ENCODE results near the gene CSNK1G2. TPM values are rescaled to one million over a fixed set of nuclear protein-coding genes. Genes with fewer than 3 reads are reported as not detected.

Gene CSNK1G2
- total and polyA plus RNA-seq, 2 of the 13 experiments (the other 11 are each of a cell fraction or from before 2014, with no cell fraction given) = 53.8 to 72.5 TPM

- TF ChIP-seq, protein P1, sequence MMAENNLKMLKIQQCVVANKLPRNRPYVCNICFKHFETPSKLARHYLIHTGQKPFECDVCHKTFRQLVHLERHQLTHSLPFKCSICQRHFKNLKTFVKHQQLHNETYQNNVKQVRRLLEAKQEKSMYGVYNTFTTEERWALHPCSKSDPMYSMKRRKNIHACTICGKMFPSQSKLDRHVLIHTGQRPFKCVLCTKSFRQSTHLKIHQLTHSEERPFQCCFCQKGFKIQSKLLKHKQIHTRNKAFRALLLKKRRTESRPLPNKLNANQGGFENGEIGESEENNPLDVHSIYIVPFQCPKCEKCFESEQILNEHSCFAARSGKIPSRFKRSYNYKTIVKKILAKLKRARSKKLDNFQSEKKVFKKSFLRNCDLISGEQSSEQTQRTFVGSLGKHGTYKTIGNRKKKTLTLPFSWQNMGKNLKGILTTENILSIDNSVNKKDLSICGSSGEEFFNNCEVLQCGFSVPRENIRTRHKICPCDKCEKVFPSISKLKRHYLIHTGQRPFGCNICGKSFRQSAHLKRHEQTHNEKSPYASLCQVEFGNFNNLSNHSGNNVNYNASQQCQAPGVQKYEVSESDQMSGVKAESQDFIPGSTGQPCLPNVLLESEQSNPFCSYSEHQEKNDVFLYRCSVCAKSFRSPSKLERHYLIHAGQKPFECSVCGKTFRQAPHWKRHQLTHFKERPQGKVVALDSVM (CRISPR knock-in tag; IDR thresholded peaks at IDR 0.05) = no peak
Observed at GRCh38 chr19:1981253-1981652, 40.3 kb downstream of the CSNK1G2 start (continued).

DNA sequence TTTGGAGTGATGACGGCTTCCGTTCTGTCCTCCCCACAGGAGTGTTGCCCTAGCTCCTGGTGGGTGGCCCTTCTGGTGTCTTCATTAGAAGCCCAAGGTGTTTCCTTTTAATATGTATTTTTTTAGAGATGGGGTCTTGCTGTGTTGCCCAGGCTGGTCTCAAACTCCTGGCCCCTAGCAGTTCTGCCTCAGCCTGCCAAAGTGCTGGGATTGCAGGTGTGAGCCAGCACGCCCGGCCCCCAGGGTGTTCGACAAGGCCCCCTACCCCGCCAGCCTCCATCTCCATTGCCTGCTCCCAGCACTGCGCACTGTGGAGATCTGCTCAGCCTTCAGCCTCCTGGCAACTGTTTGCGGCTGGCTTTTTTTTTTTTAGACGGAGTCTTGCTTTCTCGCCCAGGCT is 43.4 kb downstream of the CSNK1G2 start:
- ChIA-PET POLR2A (no interaction called here), CTCF (ENCODE audit: low intra/inter-chr PET ratio, low total read pairs) (no interaction called here)
- H3K4me3 ChIP-seq (replicated peaks in 1 of 3; ENCODE audit: insufficient read depth in 1 of 3, low read depth in 2 of 3, low read length in 3 of 3) = no peak overlapping the region
- FAIRE-seq (no peak), ATAC-seq (no peak), DNase-seq (ENCODE audit: low spot score) (no peak)
- BruUV-seq (replicated peaks) = no TSS peak
- peaks cover 15 to 26% of the 10 kb centered on the region in 2 experiments for H3K36me3 ChIP-seq (replicated peaks in 1 of 2; ENCODE audit: control insufficient read depth in 1 of 2, insufficient read depth in 2 of 2, low read length in 2 of 2)
- H3K4me2 ChIP-seq (ENCODE audit: low read depth, low read length) = no peak overlapping the region
- H3K27ac ChIP-seq (ENCODE audit: extremely low read length, insufficient read depth, low read length) = no peak overlapping the region
- no peak for TF ChIP-seq EP300 (IDR thresholded peaks at IDR 0.05; ENCODE audit: low read depth in 2 of 2, low read length in 2 of 2)
- TF ChIP-seq EP300 (CRISPR knock-in tag; IDR thresholded peaks at IDR 0.05; ENCODE audit: borderline replicate concordance) = no peak
- peak; percentile 78 for TF ChIP-seq ZNF121 (CRISPR knock-in tag; IDR thresholded peaks at IDR 0.05)
- no peak overlapping the region for H3K9ac ChIP-seq (ENCODE audit: insufficient read depth, low read depth, low read length)
- no peaks in the 10 kb centered on the region for H4K20me1 ChIP-seq (ENCODE audit: insufficient read depth, low read length)
- in situ Hi-C loops (cut with HindIII; ENCODE audit: extremely low pct_ligation_motif_present, low pct_unique_long_range_greater_than_20kb) = no loop called here
- no peaks in the 10 kb centered on the region for H3K27me3 ChIP-seq (ENCODE audit: control insufficient read depth in 1 of 2, insufficient read depth in 2 of 2, low read length in 2 of 2)
- WGBS (ENCODE audit: low lambda C conversion rate) = 95% methylated on average over 10 of the region's 10 CpGs
- H3K79me2 ChIP-seq (ENCODE audit: insufficient read depth, low read length) = no peaks in the 10 kb centered on the region
- no peaks in the 10 kb centered on the region for H3K9me3 ChIP-seq (ENCODE audit: low read length)
- H3K4me1 ChIP-seq (ENCODE audit: insufficient read depth, low read length) = no peaks in the 10 kb centered on the region
- no peak overlapping the region for H2AFZ ChIP-seq (ENCODE audit: low read length)
- intact Hi-C loops (cut with micrococcal nuclease; ENCODE audit: unreplicated experiment) = no loop called here
